Pancreas (tissue), 10 donors: ENCODE results near the gene EVA1C. TPM values are rescaled to one million over a fixed set of nuclear protein-coding genes. Genes with fewer than 3 reads are reported as not detected.
"Not testable (repeated sequence)": the region's sequence is repeated elsewhere in the genome, so short reads cannot be mapped to it uniquely, and the experiment has no call there.

Experiments used
- ATAC-seq, 4 donors: fragments of 200-7000 bp; cut with Tn5 transposase; one replicate each; pipeline versions ENCODE4 v1.8.0 to v1.9.1; 2020; ENCODE audit warnings: mild to moderate bottlenecking in 4 of 4, moderate library complexity in 4 of 4
- DNase-seq, 6 donors: peaks; one replicate each; pipeline ENCODE4 v3.0.0-alpha.2; 2020
- FAIRE-seq: peaks from 2 replicates; lab custom pipeline; 2012; peaks lifted over from hg19 to GRCh38; lab: Jason Lieb, UNC
- H3K27ac ChIP-seq, 4 donors: fragments of 200-600 bp; sonication (generic); 1 replicate in 3 of 4; 2 replicates in 1 of 4; pipeline versions ENCODE4 v1.5.0 to v1.8.0; 2020
- H3K27me3 ChIP-seq, 4 donors: fragments of 200-600 bp; one replicate each; pipeline ENCODE4 v1.8.0; 2021
- H3K36me3 ChIP-seq, 3 donors: fragments of 200-600 bp; sonication (generic) in 1 of 3; one replicate each; pipeline versions ENCODE4 v1.5.0 to v1.8.0; 2020 to 2021
- H3K4me1 ChIP-seq, 3 donors: fragments of 200-600 bp; one replicate each; pipeline ENCODE4 v1.8.0; 2021
- H3K4me3 ChIP-seq, 4 donors: fragments of 200-600 bp; sonication (generic) in 2 of 4; one replicate each; pipeline versions ENCODE4 v1.5.0 to v1.8.0; 2020 to 2021
- H3K9me3 ChIP-seq, 4 donors: fragments of 200-600 bp; one replicate each; pipeline ENCODE4 v1.8.0; 2021
- whole genome bisulfite sequencing, 2 donors: extraction: QIAGEN DNeasy Blood & Tissue Kit; methylation state at CpG; one replicate each; pipeline ENCODE4 v1.1.7; 2013; 5-methylcytosine and 5-hydroxymethylcytosine counted together
- intact Hi-C, 3 donors: fragments of 100-400 bp; cut with DNase I; formaldehyde crosslinking; loops; one replicate each; pipeline versions ENCODE4 v1.11.1 to v1.14.2; 2022
- polyA plus RNA-seq, 2 donors: library from polyadenylated mRNA; stranded (reverse); fragments of 200-250 nt; gene quantifications; one replicate each; pipeline ENCODE4 v1.2.3, GENCODE V29; 2013
- total RNA-seq, 6 donors: library from RNA; stranded (reverse); fragmentation: NEBNext Ultra II Directional in 4 of 6; extraction: Animal tissue kit (Norgen Biotek cat#: 25700) in 4 of 6; gene quantifications; one replicate each; pipeline versions ENCODE4 v1.2.1 to v1.2.4, GENCODE V29; 2021 to 2023
- TF ChIP-seq, protein P1 (sequence below), 4 donors: fragments of 200-600 bp; sonication (generic) in 3 of 4; IDR thresholded peaks; one replicate each; pipeline versions ENCODE4 v1.5.0 to v1.8.0; 2021; ENCODE audit warnings: antibody characterized with exemption in 4 of 4
- donor health status: healthy with polysubstance abuse.
- donor health status: DM: no; HTN: no; CAD: no; lungs with moderate emphysema.
- donor health status: DM: no; HTN: no; CAD: no.
- donor health status: control.
- donor health status: control.
- donor health status: Bipolar disorder and iron deficiency.
- donor health status: DM: yes; HTN: yes; CAD: no.
- donor health status: DM: no; HTN: no; CAD: no.
- donor health status: DM: no; HTN: no; CAD: no.
- donor health status: DM: yes; HTN: yes; CAD: no.

The EVA1C gene
- total and polyA plus RNA-seq, 8 donors: 7.9 to 35.9 (median 11.6) TPM

DNA sequence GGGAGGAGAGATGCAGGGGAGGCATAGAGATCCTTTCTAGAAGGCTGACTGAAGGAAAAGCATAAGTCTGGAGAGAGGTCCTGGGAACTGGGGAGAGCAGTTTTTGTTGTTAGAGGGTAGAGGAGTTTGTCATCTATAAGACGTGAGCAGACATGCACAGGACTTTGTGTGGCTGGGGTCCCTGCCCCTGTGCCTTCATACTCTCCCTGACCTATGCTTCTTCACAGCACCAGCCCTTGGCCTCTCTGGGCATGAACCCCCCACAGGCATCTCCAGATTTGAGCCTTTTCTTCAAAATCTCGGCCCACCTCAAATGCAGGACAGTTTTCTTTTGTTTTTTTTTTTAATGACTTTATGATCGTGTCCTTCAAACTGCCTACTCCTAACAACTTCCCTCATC, 79.9 kb downstream of the EVA1C start:
- intact Hi-C loops: no loop called here

DNA sequence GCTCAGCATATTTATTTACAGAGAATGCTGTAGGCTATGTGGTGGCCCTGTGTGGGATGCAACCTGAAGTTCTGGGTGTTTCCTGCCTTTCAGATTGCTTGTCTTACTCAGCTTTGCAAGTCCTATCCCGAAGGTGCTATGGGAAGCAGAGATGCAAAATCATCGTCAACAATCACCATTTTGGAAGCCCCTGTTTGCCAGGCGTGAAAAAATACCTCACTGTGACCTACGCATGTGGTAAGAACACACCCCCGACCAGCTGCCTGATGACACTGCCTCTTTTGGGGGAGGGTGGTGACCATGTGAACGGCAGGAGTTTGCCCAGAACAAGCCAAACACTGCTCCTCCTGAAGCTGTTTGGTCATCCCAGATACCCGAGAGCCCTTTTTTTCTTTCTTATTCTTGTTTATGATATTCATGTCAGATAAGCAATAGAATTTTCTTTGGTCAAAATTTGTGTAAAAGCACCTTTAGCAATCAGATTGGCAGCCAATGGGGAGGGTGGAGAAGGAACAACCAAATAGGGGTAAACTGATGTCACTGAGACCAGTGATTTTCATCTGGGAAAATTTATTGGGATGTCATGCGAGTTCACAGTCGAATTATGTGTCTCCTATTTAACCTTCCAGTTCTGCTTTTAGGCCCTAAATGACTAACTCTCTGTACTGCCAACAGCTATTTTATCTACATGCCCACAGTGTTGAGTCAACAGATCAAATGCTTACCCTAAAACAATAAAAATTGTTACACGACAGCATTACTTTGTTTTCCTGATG, 82.6 kb downstream of the EVA1C start:
- no peak for DNase-seq
- Histone ChIP-seq H3K27me3 (no peaks in the 10 kb centered on the region), H3K36me3 (no peaks in the 10 kb centered on the region), H3K4me3 (no peak overlapping the region), H3K9me3 (no peaks in the 10 kb centered on the region), H3K4me1 (no peaks in the 10 kb centered on the region), H3K27ac (no peak overlapping the region)
- TF ChIP-seq, protein P1, sequence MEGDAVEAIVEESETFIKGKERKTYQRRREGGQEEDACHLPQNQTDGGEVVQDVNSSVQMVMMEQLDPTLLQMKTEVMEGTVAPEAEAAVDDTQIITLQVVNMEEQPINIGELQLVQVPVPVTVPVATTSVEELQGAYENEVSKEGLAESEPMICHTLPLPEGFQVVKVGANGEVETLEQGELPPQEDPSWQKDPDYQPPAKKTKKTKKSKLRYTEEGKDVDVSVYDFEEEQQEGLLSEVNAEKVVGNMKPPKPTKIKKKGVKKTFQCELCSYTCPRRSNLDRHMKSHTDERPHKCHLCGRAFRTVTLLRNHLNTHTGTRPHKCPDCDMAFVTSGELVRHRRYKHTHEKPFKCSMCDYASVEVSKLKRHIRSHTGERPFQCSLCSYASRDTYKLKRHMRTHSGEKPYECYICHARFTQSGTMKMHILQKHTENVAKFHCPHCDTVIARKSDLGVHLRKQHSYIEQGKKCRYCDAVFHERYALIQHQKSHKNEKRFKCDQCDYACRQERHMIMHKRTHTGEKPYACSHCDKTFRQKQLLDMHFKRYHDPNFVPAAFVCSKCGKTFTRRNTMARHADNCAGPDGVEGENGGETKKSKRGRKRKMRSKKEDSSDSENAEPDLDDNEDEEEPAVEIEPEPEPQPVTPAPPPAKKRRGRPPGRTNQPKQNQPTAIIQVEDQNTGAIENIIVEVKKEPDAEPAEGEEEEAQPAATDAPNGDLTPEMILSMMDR (IDR thresholded peaks at IDR 0.05): no peak
- intact Hi-C loops: no loop called here
- no peak for FAIRE-seq
- WGBS, 2 donors: 71 to 76% methylated on average over 10 of the region's 10 CpGs
- peak in 2 of 4 donors; percentile 18 to 29 for ATAC-seq

More for the DNA sequence above, 79.9 kb downstream of the EVA1C start:
- no peak overlapping the region for H3K27ac ChIP-seq
- H3K4me3 ChIP-seq: no peak overlapping the region
- ATAC-seq: no peak
- no peak for FAIRE-seq
- no peak for DNase-seq
- no peaks in the 10 kb centered on the region for H3K9me3 ChIP-seq
- 81 to 98% methylated on average over 3 of the region's 3 CpGs for WGBS, 2 donors
- TF ChIP-seq, protein P1 (IDR thresholded peaks at IDR 0.05): no peak
- H3K36me3 ChIP-seq: no peaks in the 10 kb centered on the region
- no peaks in the 10 kb centered on the region for H3K4me1 ChIP-seq
- no peaks in the 10 kb centered on the region for H3K27me3 ChIP-seq

DNA sequence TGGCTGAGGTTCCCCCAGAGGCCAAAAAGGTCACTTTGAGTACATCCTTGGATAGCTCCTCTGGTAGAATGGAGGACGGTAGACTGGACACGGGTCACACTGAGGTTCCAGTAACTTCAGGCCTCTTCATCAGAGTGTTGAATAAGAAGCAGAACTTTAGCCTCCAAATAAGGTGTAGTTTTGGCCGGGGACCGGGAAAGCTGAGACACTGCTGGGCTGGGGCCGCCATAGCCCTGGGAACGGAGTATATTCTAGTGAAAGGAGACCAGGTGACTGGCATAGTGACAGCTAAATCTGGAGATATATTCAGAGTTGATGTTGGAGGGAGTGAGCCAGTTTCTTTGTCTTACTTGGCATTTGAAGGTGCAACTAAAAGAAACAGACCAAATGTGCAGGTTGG, 84.1 kb downstream of the EVA1C start:
- no peaks in the 10 kb centered on the region for H3K36me3 ChIP-seq
- H3K4me1 ChIP-seq: no peaks in the 10 kb centered on the region
- TF ChIP-seq, protein P1 (IDR thresholded peaks at IDR 0.05): no peak
- H3K9me3 ChIP-seq: no peaks in the 10 kb centered on the region
- intact Hi-C loops: no loop called here
- H3K4me3 ChIP-seq: no peak overlapping the region
- FAIRE-seq (no peak), DNase-seq (no peak), ATAC-seq (no peak)
- H3K27ac ChIP-seq: no peak overlapping the region
- no peaks in the 10 kb centered on the region for H3K27me3 ChIP-seq
- WGBS, 2 donors: 89 to 90% methylated on average over 6 of the region's 6 CpGs

DNA sequence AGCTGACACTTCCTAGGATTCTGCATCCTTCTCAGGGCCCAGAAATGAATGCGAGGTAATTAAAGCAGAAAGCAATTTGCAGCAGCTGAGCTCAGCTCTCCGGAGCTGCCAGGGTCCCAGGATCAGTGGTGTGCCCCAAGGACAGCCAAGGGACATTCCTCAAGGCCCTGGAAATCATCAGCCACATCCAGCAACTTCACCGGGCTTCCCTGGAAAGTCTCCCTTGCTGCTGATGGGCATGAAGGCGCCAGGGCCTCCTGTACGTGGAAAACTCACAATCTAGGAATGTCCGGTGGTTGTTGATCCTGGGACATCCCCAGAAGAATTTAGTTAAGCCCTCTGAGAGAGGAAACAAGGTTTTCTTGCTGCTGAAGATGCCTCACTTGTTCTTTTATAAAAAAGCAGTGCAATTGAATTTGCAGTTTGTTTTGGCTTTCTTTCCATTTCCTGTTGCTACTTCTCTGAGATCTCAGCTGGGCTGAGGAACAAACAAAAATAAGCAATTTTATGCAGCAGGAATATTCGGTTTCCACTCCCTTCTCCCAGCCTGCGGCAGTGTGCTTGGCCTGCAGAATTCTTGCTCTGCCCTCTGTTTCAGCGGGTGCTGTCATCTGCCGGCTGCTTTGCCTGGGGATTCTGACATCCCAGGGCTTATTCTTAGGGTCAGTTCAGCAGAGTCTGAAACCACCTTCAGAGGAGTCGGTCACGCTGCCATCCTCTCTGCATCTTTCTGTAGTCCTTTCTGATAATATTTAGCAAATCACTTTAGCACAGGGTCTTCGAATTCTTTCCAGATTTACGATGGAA, 86.9 kb downstream of the EVA1C start:
- WGBS, 2 donors: 66 to 67% methylated on average over 14 of the region's 14 CpGs
- Histone ChIP-seq H3K4me3 (no peak overlapping the region), H3K36me3 (no peaks in the 10 kb centered on the region), H3K4me1 (no peaks in the 10 kb centered on the region), H3K27me3 (no peaks in the 10 kb centered on the region), H3K27ac (no peak overlapping the region), H3K9me3 (no peaks in the 10 kb centered on the region)
- DNase-seq (no peak), FAIRE-seq (no peak), ATAC-seq (no peak)
- TF ChIP-seq, protein P1 (IDR thresholded peaks at IDR 0.05): no peak
- intact Hi-C loops: no loop called here

DNA sequence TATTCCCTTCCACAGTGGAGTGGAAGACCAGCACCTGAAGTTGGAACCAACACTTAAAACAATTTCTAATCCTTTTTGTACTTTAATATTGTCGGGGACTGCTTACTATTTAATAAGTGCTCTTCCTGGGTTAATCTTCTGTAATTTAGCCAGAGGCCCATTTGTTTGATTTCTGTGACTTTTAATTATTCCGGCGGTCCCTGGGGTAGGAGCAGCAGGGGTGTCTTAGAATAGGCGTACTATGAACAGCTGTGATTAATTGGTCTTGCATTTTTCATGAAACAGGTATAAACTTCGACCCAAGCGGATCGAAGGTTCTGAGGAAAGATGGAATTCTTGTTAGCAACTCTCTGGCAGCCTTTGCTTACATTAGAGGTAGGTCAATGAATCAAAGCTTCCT, 91.1 kb downstream of the EVA1C start:
- H3K4me3 ChIP-seq, FAIRE-seq, H3K27me3 ChIP-seq, H3K36me3 ChIP-seq, H3K27ac ChIP-seq, intact Hi-C loops, DNase-seq, H3K9me3 ChIP-seq, H3K4me1 ChIP-seq, ATAC-seq: not testable (repeated sequence)
- WGBS, 2 donors: 70 to 76% methylated on average over 7 of the region's 7 CpGs

DNA sequence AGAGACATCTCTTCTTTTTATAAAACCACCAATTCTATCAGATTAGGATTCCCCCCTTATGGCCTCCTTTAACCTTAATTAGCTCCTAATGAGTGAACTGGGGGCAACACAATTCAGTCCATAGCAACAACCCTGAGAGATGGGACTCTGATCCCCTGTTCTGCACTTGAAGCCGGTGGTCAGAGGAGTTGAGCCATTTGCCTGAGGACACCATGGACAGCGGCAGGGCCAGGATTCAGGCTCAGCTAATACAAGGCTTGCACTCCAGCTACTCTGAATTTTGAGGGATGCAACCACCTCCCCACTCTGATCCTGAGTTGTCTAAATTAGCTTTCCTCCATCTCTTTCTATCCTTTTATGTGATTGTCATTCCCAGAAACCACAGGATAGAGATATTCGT, 93.3 kb downstream of the EVA1C start:
- DNase-seq, H3K4me3 ChIP-seq, FAIRE-seq, H3K27ac ChIP-seq, ATAC-seq, H3K9me3 ChIP-seq, H3K27me3 ChIP-seq, H3K4me1 ChIP-seq, H3K36me3 ChIP-seq, intact Hi-C loops: not testable (repeated sequence)
- WGBS, 2 donors: 92% methylated on average over 3 of the region's 3 CpGs

DNA sequence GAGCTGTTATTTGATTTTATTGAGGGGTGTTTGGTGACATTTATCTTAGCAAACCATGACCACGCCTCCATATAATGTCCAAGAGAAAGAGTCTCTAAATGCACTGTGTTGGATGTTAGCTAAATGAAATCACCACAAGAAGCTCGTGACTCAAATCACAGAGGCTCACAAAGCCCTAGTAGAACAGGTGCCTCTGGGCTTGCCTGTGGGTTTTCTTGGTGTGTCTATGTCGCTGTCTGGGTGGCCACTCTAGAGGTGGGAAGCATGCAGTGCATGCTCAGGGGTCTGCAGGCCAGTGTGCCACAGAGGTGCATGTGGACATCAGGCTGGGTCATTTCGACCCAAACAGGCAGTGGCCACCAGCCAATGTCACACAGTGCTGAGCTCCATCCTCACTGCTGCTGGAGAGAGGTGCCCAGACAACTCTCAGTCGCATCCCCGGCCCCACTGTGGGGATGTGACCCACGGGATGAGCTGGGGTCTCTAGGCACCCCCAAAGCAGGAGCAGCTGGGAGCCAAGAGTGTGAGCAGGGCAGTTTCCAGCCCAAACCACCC, 94.0 kb downstream of the EVA1C start:
- H3K27me3 ChIP-seq, H3K36me3 ChIP-seq, H3K27ac ChIP-seq, H3K4me1 ChIP-seq, FAIRE-seq, DNase-seq, ATAC-seq, H3K9me3 ChIP-seq, H3K4me3 ChIP-seq, intact Hi-C loops: not testable (repeated sequence)
- WGBS, 2 donors: 86 to 88% methylated on average over 5 to 7 of the region's 7 CpGs
